HUDEP-2 (cell line): ENCODE measurements around the gene PRKCZ.
"Not testable (repeated sequence)": the region's sequence is repeated elsewhere in the genome, so short reads cannot be mapped to it uniquely, and the experiment has no call there.

Experiments
- DNase-seq, 76 experiments: peaks; one replicate each; lab custom pipeline; 2025; ENCODE audit not compliant: unreplicated experiment in 76 of 76; lab: John Stamatoyannopoulos, UW

The PRKCZ gene

GRCh38 chr1:2130156-2130555, 79.9 kb downstream of the PRKCZ start:
- no peak for DNase-seq

- no peak for DNase-seq
Measured at GRCh38 chr1:2130871-2131289, 80.7 kb downstream of the PRKCZ start.

- no peak for DNase-seq
Measured at GRCh38 chr1:2132222-2133038, 82.2 kb downstream of the PRKCZ start.

GRCh38 chr1:2133039-2133878, 83.0 kb downstream of the PRKCZ start:
- peak in 74 of 76 experiments; percentile 43 to 98 (median 87) for DNase-seq

- DNase-seq, result no peak
Measured at GRCh38 chr1:2133879-2134215, 83.6 kb downstream of the PRKCZ start.

GRCh38 chr1:2134266-2134620, 84.0 kb downstream of the PRKCZ start:
- DNase-seq, result no peak

- no peak for DNase-seq
Measured at GRCh38 chr1:2134621-2135307, 84.6 kb downstream of the PRKCZ start.

GRCh38 chr1:2135441-2135841, 85.2 kb downstream of the PRKCZ start:
- DNase-seq, result no peak

- no peak for DNase-seq
Measured at GRCh38 chr1:2135941-2136340, 85.7 kb downstream of the PRKCZ start.

GRCh38 chr1:2136386-2137235, 86.4 kb downstream of the PRKCZ start:
- DNase-seq, result no peak

GRCh38 chr1:2137257-2138121, 87.3 kb downstream of the PRKCZ start:
- DNase-seq, result no peak

GRCh38 chr1:2139156-2139555, 88.9 kb downstream of the PRKCZ start:
- DNase-seq, result not testable (repeated sequence)

GRCh38 chr1:2141025-2141424, 90.8 kb downstream of the PRKCZ start:
- no peak for DNase-seq

GRCh38 chr1:2143814-2144500, 93.7 kb downstream of the PRKCZ start:
- DNase-seq, result no peak

- DNase-seq, result no peak
Measured at GRCh38 chr1:2144501-2145090, 94.4 kb downstream of the PRKCZ start.

- no peak for DNase-seq
Measured at GRCh38 chr1:2145946-2146835, 96.0 kb downstream of the PRKCZ start.

GRCh38 chr1:2146836-2147517, 96.8 kb downstream of the PRKCZ start:
- DNase-seq, result no peak
